Glutamatergic neuron (in vitro differentiated cells): ENCODE data around the gene VPS13D. TPM values are rescaled to one million over a fixed set of nuclear protein-coding genes. Genes with fewer than 3 reads are reported as not detected.

ENCODE experiments used
- DNase-seq: peaks from one replicate; pipeline ENCODE4 v3.0.0; 2022
- H3K27ac Mint-ChIP-seq: one replicate; pipeline ENCODE4 v1.8.0; 2020; ENCODE audit warnings: mild to moderate bottlenecking, mixed read lengths, inconsistent platforms; ENCODE audit not compliant: unreplicated experiment
- H3K27me3 Mint-ChIP-seq: one replicate; pipeline ENCODE4 v1.8.0; 2020; ENCODE audit warnings: mild to moderate bottlenecking, moderate library complexity, mixed read lengths, inconsistent platforms; ENCODE audit not compliant: unreplicated experiment
- H3K36me3 Mint-ChIP-seq: one replicate; pipeline ENCODE4 v1.8.0; 2020; ENCODE audit warnings: mild to moderate bottlenecking, mixed read lengths, inconsistent platforms; ENCODE audit not compliant: unreplicated experiment
- H3K4me1 Mint-ChIP-seq: one replicate; pipeline ENCODE4 v1.8.0; 2020; ENCODE audit warnings: mild to moderate bottlenecking, low read depth, mixed read lengths, inconsistent platforms; ENCODE audit not compliant: unreplicated experiment
- H3K4me3 Mint-ChIP-seq: one replicate; pipeline ENCODE4 v1.8.0; 2020; ENCODE audit warnings: mild to moderate bottlenecking, mixed read lengths, inconsistent platforms; ENCODE audit not compliant: unreplicated experiment
- H3K9me3 Mint-ChIP-seq: one replicate; pipeline ENCODE4 v1.8.0; 2020; ENCODE audit warnings: mild to moderate bottlenecking, moderate library complexity, mixed read lengths, inconsistent platforms; ENCODE audit not compliant: unreplicated experiment
- total RNA-seq: library from RNA; stranded (reverse); fragmentation: NEBNext Ultra II Directional; extraction: Animal tissue kit (Norgen Biotek cat#: 25700); gene quantifications from one replicate; pipeline ENCODE4 v1.2.1, GENCODE V29; 2021; ENCODE audit not compliant: unreplicated experiment
- TF ChIP-seq, protein P1 (sequence below): fragments of 200-600 bp; sonication (generic); IDR thresholded peaks from one replicate; pipeline ENCODE4 v1.5.0; 2021; ENCODE audit not compliant: partially characterized antibody, unreplicated experiment

Gene VPS13D
- total RNA-seq, 1 donor from 2014 or later: 32.8 TPM

DNA sequence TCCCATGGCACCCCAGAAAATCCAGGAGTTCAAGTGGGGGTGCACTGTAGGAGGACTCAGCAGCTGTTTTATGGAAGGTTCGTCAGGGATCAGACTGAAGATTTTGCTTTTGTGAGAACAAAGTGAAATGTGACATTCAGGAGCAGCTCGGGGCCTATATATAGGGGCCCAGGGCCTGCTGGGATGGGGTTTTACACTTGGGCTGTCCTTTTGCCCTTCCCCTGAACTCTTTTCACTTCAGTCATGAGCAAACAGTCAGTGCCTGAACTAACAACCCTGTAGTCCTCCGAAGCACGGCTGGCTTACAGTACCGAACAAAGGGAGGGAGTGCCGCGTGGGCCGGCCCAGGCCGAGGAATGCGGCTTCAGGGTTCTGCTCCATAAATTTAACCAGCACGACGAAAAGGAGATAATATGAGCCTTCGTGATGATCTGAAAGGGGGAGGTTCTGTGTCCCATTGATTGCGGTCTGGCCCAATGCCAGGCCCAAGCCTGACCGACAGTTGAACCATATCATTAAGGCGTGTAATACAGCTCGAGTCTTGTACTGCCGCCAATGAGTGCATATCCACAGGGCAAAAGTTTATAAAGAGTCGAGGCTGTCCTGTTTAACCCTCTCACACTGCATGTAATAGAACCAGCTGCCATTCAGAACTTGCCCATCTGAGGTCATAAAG, 248.2 kb downstream of the VPS13D start:
- Mint-ChIP-seq H3K36me3 (no peaks in the 10 kb centered on the region), H3K27ac (no peak overlapping the region), H3K27me3 (no peaks in the 10 kb centered on the region), H3K4me1 (no peaks in the 10 kb centered on the region), H3K9me3 (peaks cover 3% of the 10 kb centered on the region), H3K4me3 (no peak overlapping the region)
- TF ChIP-seq, protein P1, sequence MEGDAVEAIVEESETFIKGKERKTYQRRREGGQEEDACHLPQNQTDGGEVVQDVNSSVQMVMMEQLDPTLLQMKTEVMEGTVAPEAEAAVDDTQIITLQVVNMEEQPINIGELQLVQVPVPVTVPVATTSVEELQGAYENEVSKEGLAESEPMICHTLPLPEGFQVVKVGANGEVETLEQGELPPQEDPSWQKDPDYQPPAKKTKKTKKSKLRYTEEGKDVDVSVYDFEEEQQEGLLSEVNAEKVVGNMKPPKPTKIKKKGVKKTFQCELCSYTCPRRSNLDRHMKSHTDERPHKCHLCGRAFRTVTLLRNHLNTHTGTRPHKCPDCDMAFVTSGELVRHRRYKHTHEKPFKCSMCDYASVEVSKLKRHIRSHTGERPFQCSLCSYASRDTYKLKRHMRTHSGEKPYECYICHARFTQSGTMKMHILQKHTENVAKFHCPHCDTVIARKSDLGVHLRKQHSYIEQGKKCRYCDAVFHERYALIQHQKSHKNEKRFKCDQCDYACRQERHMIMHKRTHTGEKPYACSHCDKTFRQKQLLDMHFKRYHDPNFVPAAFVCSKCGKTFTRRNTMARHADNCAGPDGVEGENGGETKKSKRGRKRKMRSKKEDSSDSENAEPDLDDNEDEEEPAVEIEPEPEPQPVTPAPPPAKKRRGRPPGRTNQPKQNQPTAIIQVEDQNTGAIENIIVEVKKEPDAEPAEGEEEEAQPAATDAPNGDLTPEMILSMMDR: no peak
- DNase-seq: no peak

GRCh38 chr1:12478612-12478985, 248.8 kb downstream of the VPS13D start:
- H3K4me3 Mint-ChIP-seq: no peak overlapping the region
- no peaks in the 10 kb centered on the region for H3K4me1 Mint-ChIP-seq
- no peaks in the 10 kb centered on the region for H3K36me3 Mint-ChIP-seq
- no peak for DNase-seq
- H3K27ac Mint-ChIP-seq: no peak overlapping the region
- H3K9me3 Mint-ChIP-seq: peaks cover 3% of the 10 kb centered on the region
- H3K27me3 Mint-ChIP-seq: no peaks in the 10 kb centered on the region
- TF ChIP-seq, protein P1: no peak

- H3K27ac Mint-ChIP-seq: no peak overlapping the region
- H3K4me1 Mint-ChIP-seq: no peaks in the 10 kb centered on the region
- H3K4me3 Mint-ChIP-seq: no peak overlapping the region
- DNase-seq: no peak
- TF ChIP-seq, protein P1: no peak
- H3K27me3 Mint-ChIP-seq: no peaks in the 10 kb centered on the region
- peaks cover 3% of the 10 kb centered on the region for H3K9me3 Mint-ChIP-seq
- no peaks in the 10 kb centered on the region for H3K36me3 Mint-ChIP-seq
Measured at GRCh38 chr1:12479311-12479710, 249.5 kb downstream of the VPS13D start.

DNA sequence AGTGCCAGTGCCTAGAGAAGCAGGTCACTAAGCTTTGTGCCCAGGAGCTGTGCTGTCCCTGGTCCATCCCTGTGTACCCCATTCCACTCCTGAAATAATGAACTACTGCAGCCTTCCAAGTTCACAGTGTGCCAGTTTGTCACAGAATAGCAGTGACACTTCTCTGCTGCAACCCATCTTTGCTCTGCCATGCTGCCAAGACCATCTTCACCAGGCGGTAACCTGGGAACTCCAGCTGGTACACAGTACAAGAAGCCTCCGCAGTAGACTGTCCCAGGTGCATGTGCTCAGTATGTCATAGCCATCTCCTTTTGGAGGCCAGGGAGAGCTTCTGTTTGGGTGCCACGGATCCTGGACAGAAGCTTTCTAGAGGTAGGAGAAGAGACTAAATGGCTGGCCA, 250.2 kb downstream of the VPS13D start:
- no peaks in the 10 kb centered on the region for H3K27me3 Mint-ChIP-seq
- no peaks in the 10 kb centered on the region for H3K4me1 Mint-ChIP-seq
- H3K4me3 Mint-ChIP-seq: no peak overlapping the region
- DNase-seq: no peak
- no peaks in the 10 kb centered on the region for H3K36me3 Mint-ChIP-seq
- H3K27ac Mint-ChIP-seq: no peak overlapping the region
- H3K9me3 Mint-ChIP-seq: peaks cover 3% of the 10 kb centered on the region
- TF ChIP-seq, protein P1: no peak

GRCh38 chr1:12480748-12481362, 251.0 kb downstream of the VPS13D start:
- TF ChIP-seq, protein P1: no peak
- Mint-ChIP-seq H3K4me1 (no peaks in the 10 kb centered on the region), H3K9me3 (peaks cover 3% of the 10 kb centered on the region), H3K27ac (no peak overlapping the region), H3K4me3 (no peak overlapping the region), H3K27me3 (no peaks in the 10 kb centered on the region), H3K36me3 (no peaks in the 10 kb centered on the region)
- no peak for DNase-seq
